Activated CD4-positive, alpha-beta T cell treated with anti-CD3 and anti-CD28 coated beads, Interleukin-2, Interleukin-4, amounts not matched to agents 100 ng/mL and 50 ng/mL, durations not matched to agents 16 hours and 8 hours (primary cell): ENCODE results near the gene S100A7A.

Experiments
- DNase-seq: peaks from one replicate; pipeline ENCODE4 v3.0.0-alpha.2; 2020; ENCODE audit warnings: low spot score

The S100A7A gene

DNA sequence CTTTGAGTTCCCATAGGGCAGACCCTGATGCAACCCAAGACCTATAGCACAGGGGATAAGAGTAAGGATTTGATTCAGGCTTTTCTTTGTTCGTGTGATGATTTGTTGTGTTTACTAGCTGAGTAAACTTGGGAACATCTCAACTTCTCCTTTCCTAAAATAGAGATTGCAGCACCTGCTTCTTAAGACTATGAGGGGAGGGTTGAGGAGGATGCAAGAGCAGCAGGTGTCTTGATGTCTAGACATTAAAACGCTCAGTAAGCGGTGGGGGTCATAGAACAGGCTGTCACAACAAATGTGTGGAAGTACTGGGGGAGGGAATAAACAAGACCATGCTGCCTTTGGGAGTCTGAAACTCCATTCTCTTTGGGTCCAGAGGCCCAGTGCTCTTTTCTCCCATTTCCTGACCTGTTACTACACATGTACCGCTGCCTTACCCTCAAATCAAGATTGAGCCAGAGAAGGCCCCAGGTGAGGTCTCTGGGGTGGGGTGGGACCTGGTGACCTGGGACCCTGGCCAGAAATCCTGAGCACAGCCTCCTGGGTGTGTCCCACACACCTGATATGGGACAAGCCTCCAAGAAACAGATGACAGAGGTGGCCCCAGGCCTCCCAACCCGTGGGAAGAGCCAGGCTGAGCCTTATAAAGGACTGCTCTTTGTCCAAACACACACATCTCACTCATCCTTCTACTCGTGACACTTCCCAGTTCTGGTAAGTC lies at the start of gene S100A7A:
Gene S100A7A (plus strand): TSS at position 671 of the 721 bp plus-strand sequence. CDS start 1,563 bp downstream, outside the sequence.
- no peak for DNase-seq

DNA sequence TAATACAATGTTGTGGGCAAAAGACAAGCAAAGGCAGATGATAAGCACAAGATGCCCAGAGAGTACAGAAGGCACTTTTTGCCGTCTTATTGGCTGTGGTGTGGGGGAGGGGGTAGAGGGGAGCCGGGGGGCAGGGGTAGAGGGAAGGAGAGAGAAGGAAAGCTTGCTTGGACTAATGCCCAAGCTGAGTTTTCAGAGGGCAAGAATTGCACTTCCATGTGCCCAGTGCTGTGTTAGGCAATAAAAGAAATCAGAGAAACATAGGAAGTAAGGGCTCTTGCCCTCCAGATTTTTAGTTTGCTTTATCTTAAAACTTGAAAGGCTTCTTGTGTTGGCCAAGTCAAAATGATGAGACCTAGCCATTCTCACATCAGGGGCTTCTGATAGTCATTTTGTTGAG lies 49.2 kb upstream of the S100A7A start:
- DNase-seq: no peak

GRCh38 chr1:153368495-153368894 lies 47.8 kb upstream of the S100A7A start:
- DNase-seq: no peak

- DNase-seq: no peak
Measured at GRCh38 chr1:153370146-153370545, 46.2 kb upstream of the S100A7A start.

- no peak for DNase-seq
Measured at GRCh38 chr1:153371231-153371630, 45.1 kb upstream of the S100A7A start.

DNA sequence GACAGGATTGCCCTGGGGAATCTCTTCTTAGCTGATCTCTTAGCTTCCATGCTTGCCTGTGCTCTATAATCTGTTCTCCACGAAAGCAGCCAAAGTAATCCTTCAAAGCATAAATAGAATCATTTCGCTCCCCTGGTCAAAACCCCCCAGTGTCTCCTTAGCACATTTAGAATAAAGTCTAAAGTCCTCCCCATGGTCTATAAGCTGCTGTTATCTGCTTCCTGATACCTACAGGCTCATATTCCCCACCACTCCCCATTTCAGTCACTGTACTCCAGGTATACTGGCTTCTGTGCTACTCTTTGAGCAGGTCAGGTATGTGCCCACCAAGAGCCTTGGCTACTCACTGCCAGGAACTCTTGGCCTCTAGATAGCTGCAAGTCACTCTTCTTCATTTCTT lies 43.7 kb upstream of the S100A7A start:
- no peak for DNase-seq

- DNase-seq: no peak
Measured at GRCh38 chr1:153374071-153374470, 42.2 kb upstream of the S100A7A start.

GRCh38 chr1:153375511-153375910 lies 40.8 kb upstream of the S100A7A start, which contains the start of gene S100A12:
S100A12 (minus strand) TSS chr1:153375621; CDS start chr1:153374592, 1,029 bp downstream.
- no peak for DNase-seq

- DNase-seq: no peak
Measured at GRCh38 chr1:153379591-153379990, 36.7 kb upstream of the S100A7A start.

GRCh38 chr1:153380711-153381110 lies 35.6 kb upstream of the S100A7A start:
- DNase-seq: no peak

GRCh38 chr1:153384958-153385580 lies 31.3 kb upstream of the S100A7A start:
- no peak for DNase-seq

- DNase-seq: peak; percentile 19
Measured at GRCh38 chr1:153386500-153386901, 29.8 kb upstream of the S100A7A start.

DNA sequence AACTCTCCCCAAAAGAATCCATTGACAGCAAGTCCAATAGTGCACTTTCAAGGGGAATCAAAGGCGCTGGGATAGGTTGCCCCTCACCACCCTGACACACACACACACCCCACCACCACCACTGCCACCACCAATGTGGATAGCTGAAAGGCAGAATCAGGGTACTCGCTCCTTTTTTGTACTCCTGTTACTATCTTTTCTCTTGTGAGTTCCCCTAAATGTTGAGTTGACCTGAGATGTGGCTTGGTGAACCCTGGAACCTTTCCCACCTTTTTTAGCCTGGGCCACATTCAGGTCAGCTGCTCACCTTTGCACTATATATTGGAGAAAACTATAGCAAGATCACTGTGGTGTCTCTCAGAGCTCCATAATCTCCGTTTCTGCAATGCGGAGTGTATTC lies 29.3 kb upstream of the S100A7A start:
- DNase-seq: no peak

- DNase-seq: no peak
Measured at GRCh38 chr1:153387785-153388184, 28.5 kb upstream of the S100A7A start.

DNA sequence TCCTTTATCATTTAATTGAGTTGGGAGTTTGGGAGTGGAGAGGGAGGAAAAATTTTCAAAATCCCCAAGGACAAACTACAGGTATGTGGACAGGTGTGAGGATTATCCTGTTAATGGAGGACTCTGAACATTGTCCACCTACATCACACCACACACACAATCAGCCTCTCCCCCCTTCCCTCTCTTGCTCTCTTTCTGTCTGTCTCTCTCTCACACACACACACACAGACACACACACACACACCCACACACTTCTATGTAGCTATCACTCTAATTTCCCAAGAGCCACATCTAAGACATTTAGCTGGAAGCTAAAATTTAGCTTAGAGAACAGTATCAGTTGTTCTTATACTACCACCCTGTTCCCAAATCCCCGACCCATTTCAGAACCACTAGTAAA lies 26.9 kb upstream of the S100A7A start:
- DNase-seq: no peak

DNA sequence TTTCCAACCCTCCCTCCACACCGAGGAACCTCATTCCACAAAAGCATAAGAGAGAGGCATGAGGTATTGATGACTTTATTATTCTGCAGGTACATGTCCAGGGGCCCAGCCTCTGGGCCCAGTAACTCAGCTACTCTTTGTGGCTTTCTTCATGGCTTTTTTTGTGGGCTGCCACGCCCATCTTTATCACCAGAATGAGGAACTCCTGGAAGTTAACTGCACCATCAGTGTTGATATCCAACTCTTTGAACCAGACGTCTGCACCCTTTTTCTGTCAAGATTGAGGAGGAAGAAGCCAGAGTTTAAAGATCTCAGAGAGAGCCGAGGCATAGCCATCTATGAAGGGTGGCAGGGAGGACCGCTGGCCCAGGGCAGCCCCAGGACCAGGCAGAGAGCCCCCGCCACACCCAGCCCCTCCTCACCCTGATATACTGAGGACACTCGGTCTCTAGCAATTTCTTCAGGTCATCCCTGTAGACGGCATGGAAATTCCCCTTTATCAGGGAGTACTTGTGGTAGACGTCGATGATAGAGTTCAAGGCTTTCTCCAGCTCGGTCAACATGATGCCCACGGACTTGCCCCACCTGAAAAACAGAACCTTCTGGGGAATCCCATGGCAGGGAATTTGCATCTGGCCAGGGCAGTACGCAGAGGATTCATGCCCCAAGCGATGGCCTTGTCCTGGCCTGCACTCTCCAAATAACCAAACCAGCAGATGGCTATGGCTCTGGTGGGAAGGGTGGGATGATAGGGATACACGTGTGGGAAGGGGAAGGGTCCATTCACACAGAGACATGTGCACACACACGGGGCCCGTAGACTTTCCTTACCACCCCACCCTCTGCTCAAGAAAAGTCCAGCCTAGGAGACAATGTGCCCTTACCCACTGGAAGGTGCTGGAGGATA lies 26.1 kb upstream of the S100A7A start:
- no peak for DNase-seq

DNA sequence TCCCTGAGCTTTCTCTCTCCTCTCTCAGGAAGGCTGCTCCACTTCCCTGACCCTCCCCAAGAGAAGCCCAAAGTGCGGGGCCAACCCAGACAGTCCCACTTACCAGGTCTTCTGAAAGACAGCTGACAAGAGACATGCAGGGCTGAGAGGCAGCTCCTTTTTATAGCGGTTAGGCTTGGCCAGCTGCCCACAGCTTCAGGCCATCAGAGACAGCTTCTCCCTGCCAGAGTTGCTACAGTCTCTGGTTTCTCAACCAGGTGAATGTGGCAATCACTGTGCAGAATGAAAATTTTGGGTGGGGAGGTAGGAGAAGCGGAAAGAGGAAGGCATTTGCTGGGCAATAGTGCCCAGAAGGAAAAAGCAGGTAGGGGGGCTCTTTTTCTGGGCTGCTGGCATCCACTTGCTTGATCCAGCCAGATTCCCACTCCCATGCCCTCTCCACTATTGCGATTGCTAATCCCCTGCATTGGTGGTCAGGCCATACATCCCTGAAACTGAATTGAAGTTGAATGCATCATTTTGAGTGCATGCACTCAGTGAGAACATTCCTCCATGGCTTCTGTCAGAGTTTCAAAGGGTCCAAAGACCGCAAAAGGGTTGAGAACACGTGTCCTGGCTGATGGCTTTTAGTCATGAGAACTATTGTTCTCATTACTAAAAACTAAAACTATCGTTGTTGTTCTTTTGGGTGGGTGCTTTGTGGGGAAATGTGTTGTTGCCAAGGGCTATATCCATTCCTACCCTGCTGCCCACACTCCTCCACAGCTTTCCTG lies 25.2 kb upstream of the S100A7A start, which contains the start of gene S100A8:
Gene S100A8 (minus strand): TSS at position 136 of the 773 bp plus-strand sequence. CDS start 538 bp downstream, outside the sequence.
- DNase-seq: no peak

GRCh38 chr1:153392258-153392657 lies 24.1 kb upstream of the S100A7A start:
- no peak for DNase-seq

DNA sequence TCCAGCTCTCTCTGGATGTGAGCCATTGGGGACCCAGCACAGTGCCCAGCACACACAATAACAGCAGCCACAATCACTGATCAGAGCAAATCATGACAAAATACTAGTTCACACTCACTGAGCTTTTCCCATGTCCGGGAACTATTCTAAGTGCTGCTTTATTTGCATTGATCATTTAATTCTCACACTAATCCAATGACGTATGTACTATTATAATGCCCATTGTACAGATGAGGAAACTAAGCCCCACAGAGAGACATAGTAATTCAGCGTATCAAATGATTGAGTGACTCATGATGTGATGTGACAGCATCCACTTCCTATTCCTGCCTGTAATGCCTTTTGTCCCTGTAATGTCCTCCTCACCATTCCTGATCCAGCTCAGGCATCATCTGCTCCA lies 23.5 kb upstream of the S100A7A start:
- DNase-seq: no peak

- DNase-seq: no peak
Measured at GRCh38 chr1:153393926-153394325, 22.4 kb upstream of the S100A7A start.

DNA sequence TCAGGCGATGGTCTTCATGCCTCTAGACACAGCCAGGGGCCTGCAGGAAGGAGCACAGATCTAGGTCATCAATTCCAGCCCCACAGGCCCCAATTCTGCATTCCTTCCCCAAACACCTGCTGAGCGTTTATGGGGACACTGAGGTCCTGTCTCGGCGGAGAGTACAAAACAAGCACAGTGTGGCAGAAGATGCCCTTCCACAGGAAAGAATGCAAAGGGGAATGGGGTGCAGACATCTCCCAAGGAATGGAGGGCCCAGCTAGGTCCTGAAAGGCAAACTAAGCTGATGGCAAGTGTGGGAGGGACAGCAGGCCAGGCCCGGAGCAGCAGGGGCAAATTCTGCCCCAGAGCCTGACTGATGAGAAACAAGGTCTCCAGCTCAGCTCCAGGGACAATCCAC lies 21.9 kb upstream of the S100A7A start:
- DNase-seq: no peak
